ENCODE measurements around the gene SLC13A2.

DNA sequence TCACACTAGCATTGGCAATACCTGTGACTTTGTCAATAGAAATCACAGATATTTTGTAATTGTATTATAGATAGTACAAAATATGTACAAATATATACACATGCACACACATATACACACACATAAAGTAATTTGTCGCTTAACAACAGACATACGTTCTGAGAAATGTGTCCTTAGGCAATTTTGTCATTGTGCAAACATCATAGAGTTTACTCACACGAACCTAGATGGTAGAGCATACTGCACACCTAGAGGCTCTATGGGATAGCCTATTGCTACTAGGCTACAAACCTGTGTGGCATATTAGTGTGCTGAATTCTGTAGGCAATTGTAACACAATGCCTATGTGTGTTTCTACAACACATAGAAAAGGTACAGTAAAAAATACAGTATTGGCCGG is 68.0 kb downstream of the SLC13A2 start:
- no peak for TF ChIP-seq ZNF274 (IDR thresholded peaks at IDR 0.05; ENCODE audit: low read depth, low read length)
- TF ChIP-seq YY1 (IDR thresholded peaks at IDR 0.05; ENCODE audit: insufficient read depth, insufficient read length) = no peak
- no peak for TF ChIP-seq SUZ12 (IDR thresholded peaks at IDR 0.05; ENCODE audit: extremely low read depth, insufficient read depth, insufficient read length)
